Midbrain (tissue), 1 donor: Measurements from ENCODE around the gene PHKB.

Experiments
- DNase-seq: peaks from one replicate; lab custom pipeline; 2025; lab: John Stamatoyannopoulos, UW

PHKB gene

GRCh38 chr16:47568351-47568750 lies 107.2 kb downstream of the PHKB start:
- DNase-seq: no peak

- no peak for DNase-seq
These were observed 109.9 kb downstream of the PHKB start for GRCh38 chr16:47571049-47571448.

GRCh38 chr16:47571711-47572110 lies 110.6 kb downstream of the PHKB start:
- no peak for DNase-seq

GRCh38 chr16:47574091-47575054 lies 113.2 kb downstream of the PHKB start:
- DNase-seq: no peak

GRCh38 chr16:47577029-47577428 lies 115.9 kb downstream of the PHKB start:
- no peak for DNase-seq

- no peak for DNase-seq
These were observed 116.9 kb downstream of the PHKB start for GRCh38 chr16:47578033-47578432.

- DNase-seq: no peak
These were observed 117.4 kb downstream of the PHKB start for GRCh38 chr16:47578573-47578972.

GRCh38 chr16:47581114-47581513 lies 120.0 kb downstream of the PHKB start:
- no peak for DNase-seq

- DNase-seq: no peak
These were observed 123.5 kb downstream of the PHKB start for GRCh38 chr16:47584464-47585225.

- no peak for DNase-seq
These were observed 125.0 kb downstream of the PHKB start for GRCh38 chr16:47586121-47586520.

GRCh38 chr16:47590472-47590871 lies 129.3 kb downstream of the PHKB start:
- DNase-seq: no peak

- DNase-seq: no peak
These were observed 131.1 kb downstream of the PHKB start for GRCh38 chr16:47592232-47592631.

GRCh38 chr16:47599512-47599911 lies 138.4 kb downstream of the PHKB start:
- DNase-seq: no peak

GRCh38 chr16:47600376-47600775 lies 139.2 kb downstream of the PHKB start:
- DNase-seq: no peak

GRCh38 chr16:47604306-47604705 lies 143.2 kb downstream of the PHKB start:
- no peak for DNase-seq

- DNase-seq: no peak
These were observed 149.9 kb downstream of the PHKB start for GRCh38 chr16:47611042-47611441.

- no peak for DNase-seq
These were observed 150.8 kb downstream of the PHKB start for GRCh38 chr16:47611848-47612493.

GRCh38 chr16:47612711-47613110 lies 151.6 kb downstream of the PHKB start:
- no peak for DNase-seq

GRCh38 chr16:47613251-47613650 lies 152.1 kb downstream of the PHKB start:
- DNase-seq: no peak

- no peak for DNase-seq
These were observed 156.6 kb downstream of the PHKB start for GRCh38 chr16:47617732-47618131.

- no peak for DNase-seq
These were observed 161.5 kb downstream of the PHKB start for GRCh38 chr16:47622451-47623176.

- DNase-seq: no peak
These were observed 163.4 kb downstream of the PHKB start for GRCh38 chr16:47624563-47624962.
